ENCODE data around the gene NPW.
A peak's percentile ranks its signal among the peaks of the same experiment; 100 is the strongest.

NPW gene

GRCh38 chr16:2019518-2019920, at the start of gene NPW:
NPW (plus strand) TSS chr16:2019785.
- DNase-seq, result peak; percentile 42 to 61 (median 53)

GRCh38 chr16:1971796-1972489, 47.6 kb upstream of the NPW start, which contains the start of gene TBL3:
TBL3 (plus strand) TSS chr16:1972053; CDS start chr16:1972165, 112 bp downstream.
- DNase-seq, result peak; percentile 94 to 99 (median 96)

- DNase-seq, result peak in 1 of 3 experiments; percentile 28
Measured at GRCh38 chr16:1972490-1972877, 47.1 kb upstream of the NPW start.

- no peak for DNase-seq
Measured at GRCh38 chr16:1973461-1974156, 46.0 kb upstream of the NPW start.

GRCh38 chr16:1974157-1975070, 45.2 kb upstream of the NPW start:
- no peak for DNase-seq

GRCh38 chr16:1975432-1976215, 44.0 kb upstream of the NPW start:
- DNase-seq, result no peak

GRCh38 chr16:1976216-1976520, 43.4 kb upstream of the NPW start:
- DNase-seq, result no peak

GRCh38 chr16:1976951-1977874, 42.4 kb upstream of the NPW start:
- DNase-seq, result no peak

- no peak for DNase-seq
Measured at GRCh38 chr16:1977875-1978268, 41.7 kb upstream of the NPW start.

GRCh38 chr16:1978476-1979120, 41.0 kb upstream of the NPW start:
- no peak for DNase-seq

GRCh38 chr16:1979271-1980029, 40.1 kb upstream of the NPW start:
- DNase-seq, result peak; percentile 25 to 78 (median 36)

- peak in 2 of 3 experiments; percentile 25 to 34 for DNase-seq
Measured at GRCh38 chr16:1980030-1980769, 39.4 kb upstream of the NPW start.

GRCh38 chr16:1980770-1981087, 38.9 kb upstream of the NPW start:
- no peak for DNase-seq

GRCh38 chr16:1981398-1981836, 38.2 kb upstream of the NPW start, which contains the start of gene NOXO1:
NOXO1 (minus strand) TSS chr16:1981469; CDS start chr16:1981179, 290 bp downstream.
- DNase-seq, result peak in 2 of 3 experiments; percentile 35 to 43

- peak in 1 of 3 experiments; percentile 43 for DNase-seq
Measured at GRCh38 chr16:1982013-1982433, 37.6 kb upstream of the NPW start.

- no peak for DNase-seq
Measured at GRCh38 chr16:1982991-1983543, 36.5 kb upstream of the NPW start.

GRCh38 chr16:1983544-1984346, 35.8 kb upstream of the NPW start, which contains the start of gene GFER:
GFER (plus strand) TSS chr16:1984193; CDS start chr16:1984219, 26 bp downstream.
- peak; percentile 90 to 94 (median 91) for DNase-seq

Measured in NCI-H1417 (cell line).